ENCODE results near the gene ARNT2.

Gene ARNT2

GRCh38 chr15:80495401-80495942, 91.3 kb downstream of the ARNT2 start:
- FAIRE-seq: no peak
- no peak for DNase-seq (ENCODE audit: insufficient read length, low spot score)
- TF ChIP-seq, protein P1, sequence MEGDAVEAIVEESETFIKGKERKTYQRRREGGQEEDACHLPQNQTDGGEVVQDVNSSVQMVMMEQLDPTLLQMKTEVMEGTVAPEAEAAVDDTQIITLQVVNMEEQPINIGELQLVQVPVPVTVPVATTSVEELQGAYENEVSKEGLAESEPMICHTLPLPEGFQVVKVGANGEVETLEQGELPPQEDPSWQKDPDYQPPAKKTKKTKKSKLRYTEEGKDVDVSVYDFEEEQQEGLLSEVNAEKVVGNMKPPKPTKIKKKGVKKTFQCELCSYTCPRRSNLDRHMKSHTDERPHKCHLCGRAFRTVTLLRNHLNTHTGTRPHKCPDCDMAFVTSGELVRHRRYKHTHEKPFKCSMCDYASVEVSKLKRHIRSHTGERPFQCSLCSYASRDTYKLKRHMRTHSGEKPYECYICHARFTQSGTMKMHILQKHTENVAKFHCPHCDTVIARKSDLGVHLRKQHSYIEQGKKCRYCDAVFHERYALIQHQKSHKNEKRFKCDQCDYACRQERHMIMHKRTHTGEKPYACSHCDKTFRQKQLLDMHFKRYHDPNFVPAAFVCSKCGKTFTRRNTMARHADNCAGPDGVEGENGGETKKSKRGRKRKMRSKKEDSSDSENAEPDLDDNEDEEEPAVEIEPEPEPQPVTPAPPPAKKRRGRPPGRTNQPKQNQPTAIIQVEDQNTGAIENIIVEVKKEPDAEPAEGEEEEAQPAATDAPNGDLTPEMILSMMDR (IDR thresholded peaks at IDR 0.05; ENCODE audit: insufficient read depth, missing control alignments): no peak

DNA sequence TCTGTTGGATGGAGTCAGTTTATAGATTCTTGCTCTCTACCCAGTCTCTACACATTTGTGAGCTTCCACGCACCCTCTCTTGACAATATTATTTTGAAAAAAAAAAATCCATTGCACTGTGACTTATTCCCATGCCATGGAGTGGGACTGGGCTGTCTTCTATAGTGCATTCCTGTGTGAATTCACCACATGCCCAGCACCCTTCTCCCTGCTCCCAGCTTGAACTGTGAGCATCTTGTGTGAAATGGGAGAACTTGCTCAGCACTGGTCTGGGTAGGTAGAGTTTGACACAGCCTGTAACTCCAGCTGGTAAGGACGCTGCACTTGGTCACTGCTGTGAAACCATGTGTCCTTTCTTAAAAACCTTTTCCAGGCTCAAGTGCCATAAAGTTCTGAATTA, 91.9 kb downstream of the ARNT2 start:
- no peak for FAIRE-seq
- DNase-seq (ENCODE audit: insufficient read length, low spot score): no peak
- TF ChIP-seq, protein P1 (IDR thresholded peaks at IDR 0.05; ENCODE audit: insufficient read depth, missing control alignments): no peak

- TF ChIP-seq, protein P1 (IDR thresholded peaks at IDR 0.05; ENCODE audit: insufficient read depth, missing control alignments): no peak
- FAIRE-seq: no peak
- no peak for DNase-seq (ENCODE audit: insufficient read length, low spot score)
Measured at GRCh38 chr15:80497221-80497620, 93.0 kb downstream of the ARNT2 start.

DNA sequence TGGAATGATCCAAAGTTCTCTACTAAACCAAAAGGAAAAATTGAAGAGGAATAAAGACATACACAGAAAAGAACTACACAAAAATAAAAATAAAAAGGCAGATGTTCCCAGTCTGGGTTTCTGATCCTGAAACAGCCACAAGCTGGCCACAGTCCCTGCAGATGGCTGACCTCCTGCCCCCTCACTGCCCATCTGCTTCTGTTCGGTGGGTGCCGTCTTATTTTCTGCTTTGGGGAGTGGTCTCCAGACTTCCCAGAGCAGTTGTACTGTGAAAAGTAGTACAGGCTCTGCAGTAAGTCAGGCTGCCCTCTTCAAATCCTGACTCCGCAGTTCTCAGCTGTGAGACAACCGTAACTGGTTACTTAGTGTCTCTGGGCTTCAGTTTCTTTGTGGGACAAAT, 94.5 kb downstream of the ARNT2 start:
- FAIRE-seq (no peak), DNase-seq (ENCODE audit: insufficient read length, low spot score) (no peak)
- TF ChIP-seq, protein P1 (IDR thresholded peaks at IDR 0.05; ENCODE audit: insufficient read depth, missing control alignments): no peak

- FAIRE-seq: no peak
- TF ChIP-seq, protein P1 (IDR thresholded peaks at IDR 0.05; ENCODE audit: insufficient read depth, missing control alignments): no peak
- DNase-seq (ENCODE audit: insufficient read length, low spot score): no peak
Measured at GRCh38 chr15:80500021-80500420, 95.8 kb downstream of the ARNT2 start.

DNA sequence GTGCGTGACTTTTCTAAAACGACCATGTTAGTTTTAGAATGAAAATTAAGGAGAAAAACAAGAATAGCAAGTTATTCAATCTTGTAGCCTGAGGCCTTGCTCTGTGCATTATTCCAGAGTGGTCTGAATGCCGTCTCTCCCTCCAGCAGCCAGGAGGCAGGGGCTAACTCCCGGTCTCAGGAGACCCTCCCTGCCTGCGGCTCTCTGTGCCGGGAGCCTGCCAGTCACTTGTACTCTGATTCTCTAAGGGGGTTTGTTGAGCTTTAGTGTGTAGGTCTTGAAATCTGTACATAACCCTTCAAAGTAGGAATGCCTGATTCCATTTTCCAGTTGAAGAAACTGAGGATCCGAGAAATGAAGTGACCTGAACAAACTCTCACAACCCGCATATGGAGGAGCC, 97.3 kb downstream of the ARNT2 start:
- TF ChIP-seq, protein P1 (IDR thresholded peaks at IDR 0.05; ENCODE audit: insufficient read depth, missing control alignments): no peak
- FAIRE-seq (no peak), DNase-seq (ENCODE audit: insufficient read length, low spot score) (no peak)

- no peak for FAIRE-seq
Measured at GRCh38 chr15:80502782-80503181, 98.6 kb downstream of the ARNT2 start.

More at GRCh38 chr15:80502782-80503181, 98.6 kb downstream of the ARNT2 start:
- TF ChIP-seq, protein P1 (IDR thresholded peaks at IDR 0.05; ENCODE audit: insufficient read depth, missing control alignments): no peak
- DNase-seq (ENCODE audit: insufficient read length, low spot score): no peak
